HG02759 (cell line): ENCODE results near the gene SNRNP25.

Experiments
- ATAC-seq: cut with Tn5 transposase; IDR thresholded peaks from one replicate; pipeline ENCODE4 v1.9.1; 2021; ENCODE audit warnings: mild to moderate bottlenecking, moderate library complexity; ENCODE audit not compliant: unreplicated experiment

SNRNP25 gene

DNA sequence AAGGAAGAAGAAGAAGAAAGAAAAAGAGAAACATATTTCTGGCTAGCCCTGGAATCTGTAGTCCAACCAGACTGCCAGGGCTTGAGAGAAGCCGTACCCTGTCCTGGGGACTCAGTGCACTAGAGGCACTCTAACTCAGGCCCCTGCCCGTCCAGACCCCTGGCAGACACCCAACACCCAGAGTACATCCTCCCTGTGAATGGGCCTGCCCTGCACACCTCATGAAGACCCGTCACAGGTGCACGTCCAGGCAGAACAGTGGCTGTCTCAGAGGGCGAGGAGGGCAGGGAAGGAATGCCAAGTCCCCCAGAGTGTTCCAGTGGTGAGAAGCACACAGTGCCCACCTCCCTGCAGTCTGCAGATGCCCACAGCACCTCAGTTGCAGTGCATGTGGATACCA, 47.4 kb downstream of the SNRNP25 start:
- no peak for ATAC-seq

GRCh38 chr16:101586-101985, 48.0 kb downstream of the SNRNP25 start:
- ATAC-seq = no peak

GRCh38 chr16:102060-102855, 48.6 kb downstream of the SNRNP25 start:
- no peak for ATAC-seq

GRCh38 chr16:104355-104754, 50.7 kb downstream of the SNRNP25 start:
- no peak for ATAC-seq

GRCh38 chr16:104928-105327, 51.3 kb downstream of the SNRNP25 start:
- ATAC-seq = no peak

- no peak for ATAC-seq
Measured at GRCh38 chr16:105521-105920, 51.9 kb downstream of the SNRNP25 start.

DNA sequence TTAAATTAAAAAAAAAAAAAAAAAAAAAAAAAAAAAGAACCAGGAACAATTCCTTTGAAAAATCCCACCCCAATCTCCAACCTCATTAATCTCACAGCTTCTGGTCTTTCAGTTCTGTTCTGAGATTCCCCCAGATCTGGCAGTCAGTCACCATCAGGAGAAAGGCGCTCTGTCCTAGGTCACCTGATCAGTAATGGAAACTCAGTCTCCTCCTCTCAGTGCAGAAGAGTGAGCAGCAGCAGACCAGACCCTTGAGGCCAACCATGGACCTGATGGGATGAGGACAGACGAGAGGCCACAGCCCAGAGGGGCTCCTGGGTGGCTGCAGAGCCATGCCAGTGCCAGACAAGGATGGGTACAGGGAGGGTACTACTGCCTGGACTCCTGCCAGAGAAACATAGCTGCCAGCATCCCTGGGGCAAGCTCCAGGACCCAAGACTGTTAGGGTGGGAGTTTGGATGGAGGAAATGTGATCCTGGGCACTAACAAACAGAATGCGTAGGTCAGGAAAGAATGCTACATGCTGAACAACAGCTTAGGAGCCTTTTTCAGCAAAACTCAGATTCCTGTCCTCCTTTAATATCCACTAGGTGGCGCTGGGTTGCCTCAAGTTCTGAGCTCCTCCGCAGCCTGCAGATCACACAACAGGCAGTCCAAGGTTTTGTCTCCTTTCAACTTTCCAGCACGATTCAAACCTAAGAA, 53.1 kb downstream of the SNRNP25 start:
- ATAC-seq = no peak
